WTC11 (cell line): ENCODE results near the gene HOXA10. TPM values are rescaled to one million over a fixed set of nuclear protein-coding genes. Genes with fewer than 3 reads are reported as not detected.
A peak's percentile ranks its signal among the peaks of the same experiment; 100 is the strongest.

Experiments
- ATAC-seq: fragments of 200-7000 bp; cut with Tn5 transposase; 2 replicates; pipeline ENCODE4 v1.10.0; 2021; ENCODE audit warnings: mild to moderate bottlenecking, moderate library complexity
- CTCF ChIA-PET: fragments of 300-600 bp; sonication (Branson Sonifier 250); formaldehyde crosslinking; loops from one replicate; lab custom pipeline; 2021; ENCODE audit warnings: antibody characterized with exemption; lab: Charles Lee
- POLR2A ChIA-PET: fragments of 350-600 bp; sonication (Branson Sonifier 250); formaldehyde crosslinking; loops from one replicate; lab custom pipeline; 2021; ENCODE audit warnings: antibody characterized with exemption; lab: Charles Lee
- DNase-seq: peaks from one replicate; pipeline ENCODE4 v3.0.0; 2021; ENCODE audit warnings: low spot score
- H3K27ac Mint-ChIP-seq: 2 replicates; pipeline ENCODE4 v1.8.0; 2021; ENCODE audit warnings: mixed read lengths
- H3K27me3 Mint-ChIP-seq: 2 replicates; pipeline ENCODE4 v1.8.0; 2021; ENCODE audit warnings: low read depth, mild to moderate bottlenecking, moderate library complexity, mixed read lengths
- H3K36me3 Mint-ChIP-seq: 2 replicates; pipeline ENCODE4 v1.8.0; 2021; ENCODE audit warnings: mixed read lengths
- H3K4me1 Mint-ChIP-seq: 2 replicates; pipeline ENCODE4 v1.8.0; 2022; ENCODE audit warnings: mixed read lengths
- H3K4me3 Mint-ChIP-seq: 2 replicates; pipeline ENCODE4 v1.8.0; 2021; ENCODE audit warnings: mild to moderate bottlenecking, moderate library complexity, mixed read lengths
- H3K9me3 Mint-ChIP-seq: 2 replicates; pipeline ENCODE4 v1.8.0; 2021; ENCODE audit warnings: mixed read lengths
- ATF1 ChIP-seq: sonication (generic); formaldehyde crosslinking; IDR thresholded peaks from 2 replicates; pipeline ENCODE4 v1.8.1; 2023; ENCODE audit warnings: mild to moderate bottlenecking, moderate library complexity, missing genetic modification reagents
- ATF3 ChIP-seq: sonication (generic); formaldehyde crosslinking; conservative IDR thresholded peaks from 2 replicates; pipeline ENCODE4 v1.8.1; 2022; ENCODE audit warnings: mild to moderate bottlenecking, missing genetic modification reagents
- FOXP4 ChIP-seq: sonication (generic); formaldehyde crosslinking; IDR thresholded peaks from 2 replicates; pipeline ENCODE4 v1.8.0; 2022; ENCODE audit warnings: mild to moderate bottlenecking, missing genetic modification reagents
- GABPB1 ChIP-seq: sonication (generic); formaldehyde crosslinking; IDR thresholded peaks from 2 replicates; pipeline ENCODE4 v1.8.1; 2023; ENCODE audit warnings: mild to moderate bottlenecking, missing genetic modification reagents
- HMGA2 ChIP-seq: fragments of 250-450 bp; sonication (Bioruptor Pico); IDR thresholded peaks from 2 replicates; pipeline ENCODE4 v1.4.0; 2021; ENCODE audit warnings: mild to moderate bottlenecking, moderate library complexity
- HMGXB4 ChIP-seq: sonication (generic); formaldehyde crosslinking; IDR thresholded peaks from 2 replicates; pipeline ENCODE4 v1.8.1; 2023; ENCODE audit warnings: mild to moderate bottlenecking, moderate library complexity, missing genetic modification reagents
- KAT7 ChIP-seq: sonication (generic); formaldehyde crosslinking; IDR thresholded peaks from 2 replicates; pipeline ENCODE4 v1.8.1; 2023; ENCODE audit warnings: missing genetic modification reagents, mild to moderate bottlenecking, borderline replicate concordance
- MAX ChIP-seq: sonication (generic); formaldehyde crosslinking; IDR thresholded peaks from 2 replicates; pipeline ENCODE4 v1.8.0; 2022; ENCODE audit warnings: mild to moderate bottlenecking, missing genetic modification reagents
- NFATC4 ChIP-seq: fragments of 250-450 bp; sonication (Bioruptor Pico); IDR thresholded peaks from 2 replicates; pipeline ENCODE4 v1.9.0; 2021; ENCODE audit warnings: mild to moderate bottlenecking
- RORB ChIP-seq: fragments of 250-450 bp; sonication (Bioruptor Pico); IDR thresholded peaks from 2 replicates; pipeline ENCODE4 v1.9.0; 2021; ENCODE audit warnings: mild to moderate bottlenecking
- SP1 ChIP-seq: sonication (generic); formaldehyde crosslinking; conservative IDR thresholded peaks from 2 replicates; pipeline ENCODE4 v1.8.1; 2022; ENCODE audit warnings: missing genetic modification reagents
- STAT6 ChIP-seq: sonication (generic); formaldehyde crosslinking; conservative IDR thresholded peaks from 2 replicates; pipeline ENCODE4 v1.8.1; 2023; ENCODE audit warnings: mild to moderate bottlenecking, low read depth, missing genetic modification reagents, moderate library complexity
- TEAD1 ChIP-seq: sonication (generic); formaldehyde crosslinking; IDR thresholded peaks from 2 replicates; pipeline ENCODE4 v1.8.0; 2022; ENCODE audit warnings: mild to moderate bottlenecking, missing genetic modification reagents
- USF2 ChIP-seq: sonication (generic); formaldehyde crosslinking; IDR thresholded peaks from 2 replicates; pipeline ENCODE4 v1.8.1; 2023; ENCODE audit warnings: mild to moderate bottlenecking, missing genetic modification reagents, moderate library complexity
- ZNF423 ChIP-seq: fragments of 250-450 bp; sonication (Bioruptor Pico); IDR thresholded peaks from 2 replicates; pipeline ENCODE4 v2.1.2; 2022; ENCODE audit warnings: mild to moderate bottlenecking, moderate library complexity
- total RNA-seq: library from RNA; stranded (reverse); gene quantifications from 3 replicates; pipeline ENCODE4 v1.2.3, GENCODE V29; 2021

Gene HOXA10
- total RNA-seq, 1 experiment from 2014 or later = 0.07 TPM

GRCh38 chr7:27124096-27124901 lies 49.8 kb downstream of the HOXA10 start:
- Mint-ChIP-seq H3K9me3 (no peaks in the 10 kb centered on the region), H3K4me1 (peaks cover 9% of the 10 kb centered on the region), H3K27me3 (peaks cover 100% of the 10 kb centered on the region), H3K4me3 (no peak overlapping the region), H3K36me3 (no peaks in the 10 kb centered on the region), H3K27ac (no peak overlapping the region)
- CTCF ChIA-PET = interaction anchor here (0.9 to 1.9 kb wide), 2 partner anchors 37 to 55 kb away, joined by 4 to 5 read pairs; no protein-coding TSS in a partner anchor
- no peak for ATAC-seq
- TF ChIP-seq USF2 (peak; percentile 51), RORB (CRISPR knock-in tag) (no peak)
- DNase-seq = no peak
- POLR2A ChIA-PET = no interaction called here

- Mint-ChIP-seq H3K27ac (no peak overlapping the region), H3K36me3 (no peaks in the 10 kb centered on the region), H3K27me3 (peaks cover 100% of the 10 kb centered on the region), H3K4me1 (peaks cover 9% of the 10 kb centered on the region), H3K4me3 (no peak overlapping the region)
- no peak for DNase-seq
- POLR2A ChIA-PET = no interaction called here
- TF ChIP-seq SP1 (CRISPR knock-in tag) = no peak
- TF ChIP-seq, all 79 proteins: peak for 0
- ATAC-seq = peak; percentile 25
- H3K9me3 Mint-ChIP-seq = no peaks in the 10 kb centered on the region
- CTCF ChIA-PET = interaction anchor here (0.9 to 1.9 kb wide), 4 partner anchors 27 to 56 kb away, joined by 4 to 6 read pairs (median 4); partner anchors contain the start of gene HOXA3
These were observed 50.6 kb downstream of the HOXA10 start for GRCh38 chr7:27123477-27124053.

GRCh38 chr7:27123007-27123476 lies 51.1 kb downstream of the HOXA10 start:
- H3K4me3 Mint-ChIP-seq = no peak overlapping the region
- TF ChIP-seq GABPB1 (peak; percentile 26; the same call in 1 of the 2 replicates), MAX (CRISPR knock-in tag) (no peak)
- peaks cover 100% of the 10 kb centered on the region for H3K27me3 Mint-ChIP-seq
- ATAC-seq (peak; percentile 64), DNase-seq (no peak)
- no peak overlapping the region for H3K27ac Mint-ChIP-seq
- ChIA-PET POLR2A (no interaction called here), CTCF (interaction anchor here (0.9 to 1.9 kb wide), 4 partner anchors 28 to 57 kb away, joined by 4 to 6 read pairs (median 4); partner anchors contain the start of gene HOXA3)
- peaks cover 11% of the 10 kb centered on the region for H3K4me1 Mint-ChIP-seq
- no peaks in the 10 kb centered on the region for H3K9me3 Mint-ChIP-seq
- H3K36me3 Mint-ChIP-seq = no peaks in the 10 kb centered on the region

GRCh38 chr7:27122077-27122910 lies 51.8 kb downstream of the HOXA10 start:
- ATAC-seq (no peak), DNase-seq (no peak)
- no peak overlapping the region for H3K27ac Mint-ChIP-seq
- H3K36me3 Mint-ChIP-seq = no peaks in the 10 kb centered on the region
- H3K27me3 Mint-ChIP-seq = peaks cover 100% of the 10 kb centered on the region
- H3K4me1 Mint-ChIP-seq = peaks cover 14% of the 10 kb centered on the region
- H3K9me3 Mint-ChIP-seq = no peaks in the 10 kb centered on the region
- CTCF ChIA-PET = interaction anchor here (1.9 kb wide), 2 partner anchors 28 to 57 kb away, joined by 5 to 6 read pairs; no protein-coding TSS in a partner anchor
- H3K4me3 Mint-ChIP-seq = no peak overlapping the region
- POLR2A ChIA-PET = no interaction called here
- TF ChIP-seq ATF3 (no peak), STAT6 (CRISPR knock-in tag) (no peak), HMGA2 (CRISPR knock-in tag) (no peak), HMGXB4 (CRISPR knock-in tag) (no peak), KAT7 (CRISPR knock-in tag) (no peak), TEAD1 (no peak), FOXP4 (no peak), ZNF423 (CRISPR knock-in tag) (no peak), NFATC4 (CRISPR knock-in tag) (no peak), ATF1 (CRISPR knock-in tag) (no peak)
